BE2C (cell line): Measurements from ENCODE around the gene SRSF9.

ENCODE experiments used
- DNase-seq: peaks from one replicate; pipeline ENCODE4 v3.0.0-alpha.2; 2020
- H3K27me3 ChIP-seq: fragments of 250-450 bp; sonication (Bioruptor Pico); 2 replicates; pipeline ENCODE4 v1.5.1; 2020; ENCODE audit warnings: mild to moderate bottlenecking
- H3K36me3 ChIP-seq: fragments of 250-450 bp; sonication (Bioruptor Pico); 2 replicates; pipeline ENCODE4 v1.5.1; 2020; ENCODE audit warnings: mild to moderate bottlenecking
- H3K4me1 ChIP-seq: fragments of 250-450 bp; sonication (Bioruptor Pico); 2 replicates; pipeline ENCODE4 v1.5.1; 2020
- H3K4me3 ChIP-seq: 2 replicates; pipeline ENCODE4 v1.5.1; 2011; ENCODE audit warnings: low read depth, low read length
- H3K9me3 ChIP-seq: fragments of 250-450 bp; sonication (Bioruptor Pico); 2 replicates; pipeline ENCODE4 v1.5.1; 2020
- CTCF ChIP-seq: IDR thresholded peaks from 2 replicates; pipeline ENCODE4 v1.5.1; 2012; ENCODE audit warnings: mild to moderate bottlenecking, low read depth, low read length

The SRSF9 gene

GRCh38 chr12:120437735-120438494 is 31.6 kb downstream of the SRSF9 start, which contains the start of gene COX6A1:
Gene COX6A1, plus strand, starts transcription at chr12:120438113. Its CDS starts 14 bp downstream, at chr12:120438127.
- 0 out of 2 replicates have a peak, but pooled peaks cover 4% of the 10 kb centered on the region for H3K27me3 ChIP-seq
- TF ChIP-seq CTCF: peak; percentile 21; the same call in 1 of the 2 replicates
- no peaks in the 10 kb centered on the region for H3K9me3 ChIP-seq
- peaks cover 21% of the 10 kb centered on the region for H3K36me3 ChIP-seq
- peak within 1 kb of the TSS; percentile 84 for H3K4me3 ChIP-seq
- peaks cover 3% of the 10 kb centered on the region for H3K4me1 ChIP-seq
- peak; percentile 98 for DNase-seq

- TF ChIP-seq CTCF: no peak
- Histone ChIP-seq H3K9me3 (no peaks in the 10 kb centered on the region), H3K4me3 (no peak overlapping the region), H3K27me3 (0 out of 2 replicates have a peak, but pooled peaks cover 4% of the 10 kb centered on the region), H3K36me3 (no peaks in the 10 kb centered on the region), H3K4me1 (no peaks in the 10 kb centered on the region)
- no peak for DNase-seq
Measured at GRCh38 chr12:120432772-120433525, 36.6 kb downstream of the SRSF9 start.

- Histone ChIP-seq H3K4me1 (no peaks in the 10 kb centered on the region), H3K36me3 (no peaks in the 10 kb centered on the region), H3K27me3 (no peaks in the 10 kb centered on the region), H3K4me3 (no peak overlapping the region), H3K9me3 (no peaks in the 10 kb centered on the region)
- no peak for DNase-seq
- no peak for TF ChIP-seq CTCF
Measured at GRCh38 chr12:120429368-120429767, 40.2 kb downstream of the SRSF9 start.

GRCh38 chr12:120428597-120429229 is 40.8 kb downstream of the SRSF9 start:
- Histone ChIP-seq H3K27me3 (no peaks in the 10 kb centered on the region), H3K9me3 (no peaks in the 10 kb centered on the region), H3K4me1 (no peaks in the 10 kb centered on the region), H3K4me3 (no peak overlapping the region), H3K36me3 (no peaks in the 10 kb centered on the region)
- no peak for DNase-seq
- no peak for TF ChIP-seq CTCF

- Histone ChIP-seq H3K27me3 (no peaks in the 10 kb centered on the region; the same call in 1 of the 2 replicates), H3K9me3 (no peaks in the 10 kb centered on the region), H3K4me3 (no peak overlapping the region), H3K36me3 (no peaks in the 10 kb centered on the region), H3K4me1 (no peaks in the 10 kb centered on the region)
- no peak for TF ChIP-seq CTCF
- DNase-seq: no peak
Measured at GRCh38 chr12:120425797-120426196, 43.8 kb downstream of the SRSF9 start.
